AG04450 (cell line): ENCODE measurements around the gene GJD4. TPM values are rescaled to one million over a fixed set of nuclear protein-coding genes. Genes with fewer than 3 reads are reported as not detected.

Source experiments
- CTCF ChIA-PET: fragments of 300-600, 350-600 bp; formaldehyde crosslinking; extraction: SDS; loops from one replicate; lab custom pipeline; 2022; ENCODE audit warnings: antibody characterized with exemption, inconsistent platforms; lab: Charles Lee
- POLR2A ChIA-PET: fragments of 350-600 bp; formaldehyde crosslinking; extraction: SDS; loops from one replicate; lab custom pipeline; 2021; ENCODE audit warnings: antibody characterized with exemption, inconsistent platforms; lab: Yijun Ruan, JAX
- DNase-seq: peaks from one replicate; pipeline ENCODE4 v3.0.0-alpha.2; 2011; ENCODE audit warnings: low read depth, low spot score
- H3K27ac ChIP-seq: one replicate; pipeline ENCODE4 v1.5.1; 2012; ENCODE audit warnings: low read depth, low read length, control low read depth
- H3K27me3 ChIP-seq: one replicate; pipeline ENCODE4 v1.6.0; 2012; ENCODE audit warnings: low read length; ENCODE audit not compliant: control insufficient read depth, insufficient read depth
- H3K4me3 ChIP-seq: 2 replicates; pipeline ENCODE4 v1.5.1; 2011; ENCODE audit warnings: mild to moderate bottlenecking, low read depth, low read length, control low read depth
- H3K9me3 ChIP-seq: 2 replicates; pipeline ENCODE4 v1.5.1; 2012; ENCODE audit warnings: low read length; ENCODE audit not compliant: control insufficient read depth, insufficient read depth
- CTCF ChIP-seq: IDR thresholded peaks from 2 replicates; pipeline ENCODE4 v1.5.1; 2011; ENCODE audit warnings: low read depth, low read length, control low read depth, inconsistent platforms
- polyA plus RNA-seq: library from polyadenylated mRNA; depleted of rRNA; stranded (reverse); fragments of >200 nt; gene quantifications from 2 replicates; pipeline ENCODE4 v1.2.3, GENCODE V29; 2011; rRNA removed

GJD4 gene
- polyA plus RNA-seq, 1 experiment = not detected

GRCh38 chr10:35650894-35651293, 45.8 kb downstream of the GJD4 start:
- Histone ChIP-seq H3K27ac (no peak overlapping the region), H3K27me3 (peaks cover 2% of the 10 kb centered on the region), H3K4me3 (no peak overlapping the region), H3K9me3 (no peaks in the 10 kb centered on the region)
- POLR2A ChIA-PET = no interaction called here
- no peak for TF ChIP-seq CTCF
- no peak for DNase-seq
- CTCF ChIA-PET = no interaction called here

- DNase-seq = no peak
- TF ChIP-seq CTCF = no peak
- H3K9me3 ChIP-seq = no peaks in the 10 kb centered on the region
- no peak overlapping the region for H3K4me3 ChIP-seq
- H3K27me3 ChIP-seq = peaks cover 2% of the 10 kb centered on the region
- ChIA-PET CTCF (no interaction called here), POLR2A (no interaction called here)
- no peak overlapping the region for H3K27ac ChIP-seq
These were observed 47.7 kb downstream of the GJD4 start for GRCh38 chr10:35652824-35653223.

GRCh38 chr10:35657621-35658020, 52.5 kb downstream of the GJD4 start:
- POLR2A ChIA-PET = no interaction called here
- DNase-seq = no peak
- Histone ChIP-seq H3K9me3 (no peaks in the 10 kb centered on the region), H3K4me3 (no peak overlapping the region), H3K27me3 (peaks cover 2% of the 10 kb centered on the region), H3K27ac (no peak overlapping the region)
- CTCF ChIA-PET = no interaction called here
- no peak for TF ChIP-seq CTCF

Other genes starting within 250 kb of the GJD4 start
- 0.52 and 0.55 TPM in 2 replicates for gene FZD8, start 37.0 kb downstream of the GJD4 start, polyA plus RNA-seq